Upper lobe of right lung (tissue), 1 donor: ENCODE measurements around the gene ATOX1. TPM values are rescaled to one million over a fixed set of nuclear protein-coding genes. Genes with fewer than 3 reads are reported as not detected.
A peak's percentile ranks its signal among the peaks of the same experiment; 100 is the strongest.

Experiments
- ATAC-seq: fragments of 200-7000 bp; cut with Tn5 transposase; one replicate; pipeline ENCODE4 v1.9.1; 2020; ENCODE audit warnings: mild to moderate bottlenecking, moderate library complexity
- DNase-seq: peaks from one replicate; pipeline ENCODE4 v3.0.0-alpha.2; 2020
- H3K27ac ChIP-seq: fragments of 200-600 bp; one replicate; pipeline ENCODE4 v1.8.0; 2022
- H3K27me3 ChIP-seq: fragments of 200-600 bp; one replicate; pipeline ENCODE4 v1.8.0; 2022; ENCODE audit warnings: mild to moderate bottlenecking
- H3K36me3 ChIP-seq: fragments of 200-600 bp; one replicate; pipeline ENCODE4 v1.8.0; 2022
- H3K4me1 ChIP-seq: fragments of 200-600 bp; one replicate; pipeline ENCODE4 v1.8.0; 2022
- H3K4me3 ChIP-seq: fragments of 200-600 bp; one replicate; pipeline ENCODE4 v1.8.0; 2022; ENCODE audit warnings: mild to moderate bottlenecking
- H3K9me3 ChIP-seq: fragments of 200-600 bp; one replicate; pipeline ENCODE4 v1.8.0; 2022
- intact Hi-C: fragments of 100-400 bp; cut with DNase I; formaldehyde crosslinking; loops from one replicate; pipeline ENCODE4 v1.11.0; 2022
- total RNA-seq: library from RNA; stranded (reverse); fragmentation: NEBNext Ultra II Directional; extraction: Animal tissue kit (Norgen Biotek cat#: 25700); gene quantifications from one replicate; pipeline ENCODE4 v1.2.1, GENCODE V29; 2021
- TF ChIP-seq, protein P1 (sequence below): fragments of 200-600 bp; IDR thresholded peaks from one replicate; pipeline ENCODE4 v1.8.0; 2022; ENCODE audit warnings: antibody characterized with exemption
- donor health status: DM: no; HTN: yes; CAD: no; lungs with severe emphysema.

The ATOX1 gene
- total RNA-seq, 1 donor from 2014 or later: 62.4 TPM

DNA sequence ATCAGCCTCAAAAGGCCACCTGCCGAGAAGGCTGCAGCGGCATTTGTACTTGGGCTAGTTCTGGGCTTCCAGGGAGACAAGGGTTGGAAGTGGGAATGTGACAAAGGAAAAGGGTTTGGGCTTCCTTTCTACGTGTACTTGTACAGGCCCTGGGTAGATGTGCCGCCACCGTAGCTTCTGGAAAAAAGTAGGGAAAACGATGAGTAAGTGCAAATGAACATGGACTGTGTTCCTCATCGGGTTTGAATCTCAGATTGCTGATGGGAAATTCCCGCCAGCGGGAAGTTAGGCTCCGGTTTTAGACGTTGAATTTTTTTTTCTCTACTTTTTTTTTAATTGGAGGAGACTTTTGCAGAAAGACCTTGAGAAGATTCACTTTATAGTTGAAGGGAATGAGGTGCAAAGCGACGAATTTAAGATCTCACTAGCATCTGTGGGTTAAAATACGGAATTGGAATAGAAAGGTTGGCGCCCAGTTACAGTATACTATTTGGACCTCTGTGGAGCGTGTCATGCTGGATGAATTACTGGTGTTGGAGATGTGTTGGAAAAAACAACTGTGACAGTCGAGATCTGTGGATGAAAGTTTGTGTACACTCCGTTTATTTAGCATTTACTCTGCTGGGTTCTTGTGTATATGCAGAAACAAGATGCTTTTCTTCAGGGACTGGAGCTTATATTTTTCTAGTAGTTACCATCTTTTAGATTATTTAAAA lies 14.6 kb upstream of the ATOX1 start:
- H3K4me1 ChIP-seq: peaks cover 50% of the 10 kb centered on the region
- peaks cover 3% of the 10 kb centered on the region for H3K36me3 ChIP-seq
- no peaks in the 10 kb centered on the region for H3K9me3 ChIP-seq
- no peaks in the 10 kb centered on the region for H3K27me3 ChIP-seq
- ATAC-seq (no peak), DNase-seq (no peak)
- H3K4me3 ChIP-seq: peak overlapping the region; percentile 86
- peak overlapping the region; percentile 90 for H3K27ac ChIP-seq
- TF ChIP-seq, protein P1, sequence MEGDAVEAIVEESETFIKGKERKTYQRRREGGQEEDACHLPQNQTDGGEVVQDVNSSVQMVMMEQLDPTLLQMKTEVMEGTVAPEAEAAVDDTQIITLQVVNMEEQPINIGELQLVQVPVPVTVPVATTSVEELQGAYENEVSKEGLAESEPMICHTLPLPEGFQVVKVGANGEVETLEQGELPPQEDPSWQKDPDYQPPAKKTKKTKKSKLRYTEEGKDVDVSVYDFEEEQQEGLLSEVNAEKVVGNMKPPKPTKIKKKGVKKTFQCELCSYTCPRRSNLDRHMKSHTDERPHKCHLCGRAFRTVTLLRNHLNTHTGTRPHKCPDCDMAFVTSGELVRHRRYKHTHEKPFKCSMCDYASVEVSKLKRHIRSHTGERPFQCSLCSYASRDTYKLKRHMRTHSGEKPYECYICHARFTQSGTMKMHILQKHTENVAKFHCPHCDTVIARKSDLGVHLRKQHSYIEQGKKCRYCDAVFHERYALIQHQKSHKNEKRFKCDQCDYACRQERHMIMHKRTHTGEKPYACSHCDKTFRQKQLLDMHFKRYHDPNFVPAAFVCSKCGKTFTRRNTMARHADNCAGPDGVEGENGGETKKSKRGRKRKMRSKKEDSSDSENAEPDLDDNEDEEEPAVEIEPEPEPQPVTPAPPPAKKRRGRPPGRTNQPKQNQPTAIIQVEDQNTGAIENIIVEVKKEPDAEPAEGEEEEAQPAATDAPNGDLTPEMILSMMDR: no peak
- intact Hi-C loops: no loop called here

DNA sequence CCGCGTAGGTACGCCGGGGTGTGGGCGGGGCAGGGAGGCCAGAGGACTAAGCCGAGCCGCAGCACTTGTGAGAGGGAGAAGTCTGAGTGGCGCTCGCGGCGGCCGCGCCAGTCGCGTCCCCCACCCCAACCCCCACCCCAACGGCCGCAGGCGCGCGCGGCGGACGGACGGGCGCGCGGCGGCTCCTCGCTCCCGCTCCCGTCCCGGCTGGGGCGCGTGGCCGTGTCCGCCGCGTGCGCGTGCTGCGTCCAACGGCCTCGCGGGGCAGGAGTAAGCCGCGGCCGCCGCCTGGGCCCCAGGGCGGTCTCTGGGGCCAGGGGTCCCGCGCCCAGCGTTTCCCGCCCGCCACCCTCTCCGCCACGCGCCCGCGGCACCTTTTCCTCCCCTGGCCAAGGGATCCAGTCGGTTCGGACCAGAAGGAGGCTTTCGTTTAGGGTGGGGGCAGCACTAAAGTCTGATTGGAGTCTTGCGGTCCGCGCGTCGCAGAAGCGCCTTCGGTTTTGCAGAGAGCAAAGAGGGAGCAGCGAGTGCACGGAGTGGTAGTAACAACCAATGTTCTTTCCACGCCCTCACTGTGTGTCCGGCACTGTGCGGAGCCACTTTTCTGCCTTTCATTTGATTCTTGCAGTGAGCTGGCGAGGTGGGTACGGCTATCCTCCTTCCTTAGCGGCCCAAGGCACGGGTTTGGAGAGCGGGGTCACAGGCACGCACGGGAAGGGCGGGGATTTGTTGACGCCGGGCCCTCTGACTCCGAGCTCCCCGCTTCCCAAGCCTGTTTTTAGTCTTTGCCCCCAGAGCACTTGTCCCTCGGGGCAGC lies 13.8 kb upstream of the ATOX1 start:
- no peak for ATAC-seq
- H3K4me1 ChIP-seq: peaks cover 50% of the 10 kb centered on the region
- TF ChIP-seq, protein P1: no peak
- no peaks in the 10 kb centered on the region for H3K27me3 ChIP-seq
- DNase-seq: peak; percentile 71
- peak overlapping the region; percentile 86 for H3K4me3 ChIP-seq
- no peaks in the 10 kb centered on the region for H3K36me3 ChIP-seq
- peak overlapping the region; percentile 90 for H3K27ac ChIP-seq
- intact Hi-C loops: no loop called here
- no peaks in the 10 kb centered on the region for H3K9me3 ChIP-seq

DNA sequence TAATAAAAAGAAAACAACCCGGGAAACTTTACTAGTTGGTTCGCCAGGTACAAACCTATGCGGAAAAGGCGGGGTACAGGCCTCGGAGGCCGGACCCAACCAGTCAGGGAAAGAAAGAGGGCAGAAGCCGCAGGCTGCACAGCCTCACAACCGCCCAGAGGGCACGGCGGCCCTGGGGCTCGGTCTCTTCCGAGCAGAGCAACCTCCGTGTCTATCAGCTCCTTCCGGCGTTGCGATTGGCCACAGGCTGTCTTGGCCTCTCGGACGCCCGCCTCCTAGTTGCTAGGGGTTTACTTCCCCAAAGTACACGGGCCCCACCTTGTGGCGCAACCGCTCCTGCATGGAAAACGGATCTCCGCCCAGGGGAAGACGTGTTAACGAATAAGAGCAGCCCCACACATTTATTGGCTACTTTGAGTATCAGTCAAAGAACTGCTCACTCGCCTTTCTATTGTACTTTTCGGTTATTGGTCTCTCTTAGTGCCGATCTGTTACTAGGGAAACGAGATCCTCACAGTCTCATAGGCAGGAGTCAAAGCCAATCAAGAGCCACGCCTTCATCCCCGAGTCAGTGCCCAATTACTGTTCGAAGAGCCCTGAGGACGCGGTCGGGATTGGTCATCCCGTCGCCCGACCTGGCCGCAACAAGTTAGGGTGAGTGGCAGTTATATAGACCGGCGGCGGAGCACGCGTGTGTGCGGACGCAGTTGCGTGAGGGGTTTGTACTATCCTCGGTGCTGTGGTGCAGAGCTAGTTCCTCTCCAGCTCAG lies 13.0 kb upstream of the ATOX1 start, which contains the start of gene G3BP1:
Gene G3BP1 (plus strand): TSS at position 696 of the 770 bp plus-strand sequence. CDS start 14,667 bp downstream, outside the sequence.
- peak within 1 kb of the TSS; percentile 100 for H3K27ac ChIP-seq
- intact Hi-C loops: no loop called here
- peaks cover 44% of the 10 kb centered on the region for H3K4me1 ChIP-seq
- no peaks in the 10 kb centered on the region for H3K9me3 ChIP-seq
- TF ChIP-seq, protein P1: peak; percentile 56
- H3K36me3 ChIP-seq: no peaks in the 10 kb centered on the region
- DNase-seq (peak; percentile 100), ATAC-seq (peak; percentile 90)
- no peaks in the 10 kb centered on the region for H3K27me3 ChIP-seq
- H3K4me3 ChIP-seq: peak within 1 kb of the TSS; percentile 86

DNA sequence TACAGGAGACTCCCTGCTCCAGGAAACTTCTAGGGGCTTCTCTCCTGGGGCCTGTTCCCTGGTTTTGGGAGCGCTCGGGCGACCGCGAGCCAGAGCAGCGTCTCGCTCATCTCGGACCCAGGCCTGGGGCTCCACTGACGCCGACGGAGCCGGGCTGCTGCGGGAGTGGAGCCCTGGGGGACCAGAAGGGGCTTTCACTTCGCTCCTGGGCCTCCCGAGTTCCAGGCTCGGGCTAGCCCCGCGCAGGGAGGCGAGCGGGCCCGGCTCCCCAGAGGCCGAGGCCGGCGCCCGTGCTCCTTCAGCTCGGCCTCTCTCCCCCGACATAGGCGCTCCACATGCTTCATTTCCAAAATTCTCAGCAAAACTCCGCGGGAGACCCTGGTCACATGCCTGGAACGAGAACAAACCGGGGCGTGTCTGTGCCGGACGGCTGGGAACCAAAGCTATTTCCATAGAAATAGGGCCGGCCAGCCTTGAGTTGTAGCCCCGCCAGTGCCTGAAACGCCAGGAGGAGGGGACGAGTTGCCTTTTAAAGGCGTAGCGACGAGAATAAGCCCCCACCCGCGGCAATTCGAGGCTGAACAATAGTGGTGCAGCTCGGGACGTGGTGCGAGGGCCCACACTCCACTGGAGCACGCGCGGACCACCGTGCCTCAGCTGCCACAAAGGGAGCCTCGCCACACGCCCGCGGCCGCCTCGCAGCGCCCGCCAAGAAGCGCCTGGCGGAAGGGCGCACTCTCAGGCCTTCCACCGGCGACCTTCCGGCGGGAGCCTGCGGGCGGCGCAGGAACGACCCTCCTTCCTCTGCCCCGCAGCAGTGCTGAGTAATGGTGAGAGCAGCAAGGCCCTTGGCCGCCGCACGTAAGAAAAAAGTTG lies 12.2 kb upstream of the ATOX1 start:
- H3K9me3 ChIP-seq: no peaks in the 10 kb centered on the region
- H3K27me3 ChIP-seq: no peaks in the 10 kb centered on the region
- intact Hi-C loops: no loop called here
- TF ChIP-seq, protein P1: no peak
- no peaks in the 10 kb centered on the region for H3K36me3 ChIP-seq
- ATAC-seq (peak; percentile 26), DNase-seq (peak; percentile 87)
- peak overlapping the region; percentile 100 for H3K27ac ChIP-seq
- peaks cover 36% of the 10 kb centered on the region for H3K4me1 ChIP-seq
- peak overlapping the region; percentile 80 for H3K4me3 ChIP-seq

DNA sequence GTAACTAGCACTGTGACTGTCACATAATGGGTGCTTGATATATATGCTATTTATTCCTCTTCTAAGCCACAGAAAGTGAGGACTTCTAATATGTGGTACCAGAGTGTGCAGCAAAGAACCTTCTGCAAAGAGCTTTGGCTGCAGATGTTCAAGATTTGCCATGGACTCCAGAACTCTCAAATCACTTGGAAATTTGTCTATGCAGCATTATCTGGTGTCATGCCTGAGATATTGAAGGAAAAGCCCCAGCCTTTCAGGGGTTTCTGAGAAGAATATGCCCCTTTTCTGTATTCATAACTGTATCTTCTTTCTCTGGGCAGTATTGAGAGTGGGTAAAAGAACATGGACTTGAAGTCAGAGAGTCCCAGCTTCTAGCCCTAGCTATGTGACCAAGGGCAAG lies 8.5 kb upstream of the ATOX1 start:
- Histone ChIP-seq H3K27ac (no peak overlapping the region), H3K4me3 (no peak overlapping the region), H3K27me3 (no peaks in the 10 kb centered on the region), H3K9me3 (no peaks in the 10 kb centered on the region), H3K4me1 (peaks cover 11% of the 10 kb centered on the region), H3K36me3 (no peaks in the 10 kb centered on the region)
- intact Hi-C loops: no loop called here
- TF ChIP-seq, protein P1: no peak
- no peak for ATAC-seq
- DNase-seq: no peak
